B cell (primary cell): ENCODE results near the gene NPL.

Experiments
- CTCF ChIP-seq: fragments of 200-600 bp; IDR thresholded peaks from one replicate; pipeline ENCODE4 v1.8.0; 2022; ENCODE audit warnings: antibody characterized with exemption, mild to moderate bottlenecking
- EZH2 ChIP-seq: IDR thresholded peaks from 2 replicates; pipeline ENCODE4 v1.6.1; 2012; ENCODE audit warnings: borderline replicate concordance, low read depth, mild to moderate bottlenecking, moderate library complexity, low read length; ENCODE audit not compliant: insufficient read depth, poor library complexity, severe bottlenecking

GRCh38 chr1:182809414-182809957 lies 19.9 kb downstream of the NPL start:
- TF ChIP-seq CTCF (no peak), EZH2 (no peak)
